Caki2 (cell line): ENCODE results near the gene COL4A2. TPM values are rescaled to one million over a fixed set of nuclear protein-coding genes. Genes with fewer than 3 reads are reported as not detected.

Source experiments
- DNase-seq: peaks from one replicate; pipeline ENCODE4 v3.0.0-alpha.2; 2015; ENCODE audit warnings: low read depth
- in situ Hi-C: cut with HindIII; loops from 2 replicates; pipeline ENCODE4 v1.10.0; 2016; ENCODE audit warnings: low sequenced_read_pairs, low pct_unique_long_range_greater_than_20kb, mixed read lengths
- total RNA-seq: library from RNA; depleted of rRNA; stranded (reverse); fragments of >200 nt; shearing (Covaris generic); gene quantifications from 2 replicates; pipeline ENCODE4 v1.2.3, GENCODE V29; 2014; ENCODE audit warnings: low replicate concordance

Gene COL4A2
- total RNA-seq, 1 experiment from 2014 or later = 412 TPM

DNA sequence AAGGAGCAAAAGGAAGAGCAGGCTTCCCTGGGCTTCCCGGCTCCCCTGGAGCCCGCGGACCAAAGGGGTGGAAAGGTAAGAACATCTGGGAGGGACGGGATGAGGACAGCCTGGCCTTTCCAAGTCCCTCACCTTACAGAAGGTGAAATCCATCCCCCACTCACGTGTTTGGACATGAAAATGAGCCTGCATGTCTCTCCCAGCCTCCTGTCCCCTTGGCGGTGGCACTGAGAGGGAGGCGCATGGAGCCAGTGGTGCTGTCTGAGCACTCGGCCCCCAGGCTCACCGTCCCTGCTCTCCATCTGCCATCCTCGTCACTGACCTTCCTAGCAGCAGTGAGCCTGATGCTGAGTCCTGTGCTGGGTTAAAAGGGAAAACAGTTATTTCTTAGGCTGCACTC lies 150.3 kb downstream of the COL4A2 start:
- in situ Hi-C loops = no loop called here
- DNase-seq = no peak

DNA sequence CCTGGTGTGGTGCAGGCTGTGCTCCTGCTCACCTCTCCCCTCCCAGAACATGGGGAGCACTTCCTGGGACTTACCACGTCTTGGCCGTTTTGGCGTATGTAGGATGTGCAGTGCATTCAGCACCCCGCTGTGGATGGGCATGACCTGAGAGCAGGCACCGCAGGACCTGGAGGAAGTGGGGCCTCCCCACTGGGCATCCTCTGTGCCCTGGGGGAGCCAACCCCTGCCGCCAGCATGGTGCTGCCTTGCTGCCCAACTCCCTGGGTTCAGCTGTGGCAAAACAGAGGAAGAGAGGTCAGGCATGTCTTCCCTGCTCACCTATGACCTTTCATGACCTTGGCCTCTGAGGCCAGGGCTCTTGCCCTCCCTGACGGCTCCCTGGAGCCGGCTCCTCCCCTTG lies 150.9 kb downstream of the COL4A2 start:
- in situ Hi-C loops = no loop called here
- DNase-seq = no peak

DNA sequence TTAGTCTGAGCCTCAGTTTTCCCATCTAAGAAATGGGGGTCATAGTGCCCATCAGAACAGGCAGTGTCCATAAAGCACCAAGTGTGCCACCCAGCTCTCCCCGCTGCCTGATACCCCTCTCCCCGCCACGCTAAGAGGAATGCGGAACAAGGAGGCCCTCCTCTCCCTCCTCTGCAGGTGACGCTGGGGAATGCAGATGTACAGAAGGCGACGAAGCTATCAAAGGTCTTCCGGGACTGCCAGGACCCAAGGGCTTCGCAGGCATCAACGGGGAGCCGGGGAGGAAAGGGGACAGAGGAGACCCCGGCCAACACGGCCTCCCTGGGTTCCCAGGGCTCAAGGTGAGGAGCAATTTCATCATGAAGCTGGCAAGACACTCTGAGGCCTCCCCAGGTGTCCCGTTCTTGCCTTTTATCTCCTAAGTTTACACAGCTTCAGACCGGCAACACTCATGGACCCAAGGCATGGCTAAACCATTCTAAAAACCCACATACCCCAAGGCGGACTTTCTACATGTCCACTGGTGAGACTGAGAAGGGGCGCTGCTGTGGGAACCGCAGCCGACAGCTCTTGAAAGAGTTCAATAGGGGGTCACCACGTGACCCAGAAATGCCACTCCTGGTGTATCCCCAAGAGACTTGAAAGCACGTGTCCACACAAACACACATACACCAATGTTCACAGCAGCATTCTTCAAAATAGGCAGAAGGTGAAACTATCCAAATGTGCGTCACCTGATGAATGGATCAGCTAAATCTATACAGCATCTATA lies 151.7 kb downstream of the COL4A2 start:
- DNase-seq = no peak
- in situ Hi-C loops = no loop called here

DNA sequence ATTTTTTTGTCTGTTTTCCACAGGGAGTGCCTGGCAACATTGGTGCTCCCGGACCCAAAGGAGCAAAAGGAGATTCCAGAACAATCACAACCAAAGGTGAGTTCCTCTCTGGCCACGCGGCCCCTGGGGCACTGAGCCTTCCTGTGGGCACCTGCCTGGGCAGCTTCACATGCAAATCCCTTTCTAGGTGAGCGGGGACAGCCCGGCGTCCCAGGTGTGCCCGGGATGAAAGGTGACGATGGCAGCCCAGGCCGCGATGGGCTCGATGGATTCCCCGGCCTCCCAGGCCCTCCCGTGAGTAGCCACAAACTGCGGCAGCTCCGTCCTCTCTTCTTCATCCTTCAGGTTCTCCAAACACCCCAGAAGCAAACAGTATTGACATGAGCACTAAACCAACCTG lies 155.0 kb downstream of the COL4A2 start:
- no peak for DNase-seq
- in situ Hi-C loops = no loop called here

DNA sequence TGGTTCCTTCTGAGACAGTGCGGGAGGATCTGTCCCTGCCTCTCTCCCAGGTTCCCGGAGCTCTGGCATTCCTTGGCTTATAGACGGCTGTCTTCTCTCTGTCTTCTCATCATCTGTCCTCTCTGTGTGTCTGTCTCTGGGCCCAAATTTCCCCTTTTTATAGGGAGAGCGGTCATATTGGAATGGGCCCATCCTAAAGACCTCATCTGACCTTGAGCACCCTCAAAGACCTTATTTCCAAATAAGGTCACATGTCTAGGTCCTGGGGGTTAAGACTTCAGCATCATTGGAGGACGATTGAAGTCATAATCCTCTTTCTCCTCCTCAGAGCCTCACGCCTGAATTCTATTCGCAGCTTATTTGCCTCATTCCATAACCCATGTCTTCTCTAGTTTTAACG lies 156.1 kb downstream of the COL4A2 start:
- no peak for DNase-seq
- in situ Hi-C loops = no loop called here

DNA sequence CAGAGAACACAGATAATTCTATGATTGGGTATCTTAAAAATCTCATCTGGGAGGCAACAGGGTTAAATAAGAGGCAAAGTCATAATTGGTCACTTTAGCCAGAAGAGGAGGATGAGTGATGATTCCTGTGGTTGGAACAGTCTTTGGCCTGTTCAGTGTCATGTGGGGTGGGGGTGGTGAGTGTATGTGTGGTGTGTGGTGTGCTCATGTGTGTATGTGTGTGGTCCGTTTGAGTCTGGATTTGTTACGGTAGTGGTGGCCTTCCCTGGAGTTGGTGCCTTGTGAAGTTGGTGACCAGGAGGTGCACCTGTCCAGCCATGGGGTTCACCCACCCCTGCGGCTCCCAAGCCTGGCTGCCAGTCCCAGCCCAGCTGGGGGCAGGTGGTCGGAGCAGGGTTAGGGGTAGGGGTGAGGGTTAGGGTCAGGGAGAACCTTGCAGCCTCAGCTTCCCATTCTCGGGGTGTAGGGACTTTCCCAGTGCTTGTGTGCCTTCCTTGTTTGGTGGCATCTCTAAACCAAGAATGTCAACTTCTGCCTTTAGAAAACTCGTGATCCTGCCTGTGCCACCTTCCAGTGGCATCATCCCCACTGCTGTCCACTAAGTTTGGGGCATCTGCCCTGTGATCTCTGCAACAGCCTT lies 156.9 kb downstream of the COL4A2 start:
- no peak for DNase-seq
- in situ Hi-C loops = no loop called here

DNA sequence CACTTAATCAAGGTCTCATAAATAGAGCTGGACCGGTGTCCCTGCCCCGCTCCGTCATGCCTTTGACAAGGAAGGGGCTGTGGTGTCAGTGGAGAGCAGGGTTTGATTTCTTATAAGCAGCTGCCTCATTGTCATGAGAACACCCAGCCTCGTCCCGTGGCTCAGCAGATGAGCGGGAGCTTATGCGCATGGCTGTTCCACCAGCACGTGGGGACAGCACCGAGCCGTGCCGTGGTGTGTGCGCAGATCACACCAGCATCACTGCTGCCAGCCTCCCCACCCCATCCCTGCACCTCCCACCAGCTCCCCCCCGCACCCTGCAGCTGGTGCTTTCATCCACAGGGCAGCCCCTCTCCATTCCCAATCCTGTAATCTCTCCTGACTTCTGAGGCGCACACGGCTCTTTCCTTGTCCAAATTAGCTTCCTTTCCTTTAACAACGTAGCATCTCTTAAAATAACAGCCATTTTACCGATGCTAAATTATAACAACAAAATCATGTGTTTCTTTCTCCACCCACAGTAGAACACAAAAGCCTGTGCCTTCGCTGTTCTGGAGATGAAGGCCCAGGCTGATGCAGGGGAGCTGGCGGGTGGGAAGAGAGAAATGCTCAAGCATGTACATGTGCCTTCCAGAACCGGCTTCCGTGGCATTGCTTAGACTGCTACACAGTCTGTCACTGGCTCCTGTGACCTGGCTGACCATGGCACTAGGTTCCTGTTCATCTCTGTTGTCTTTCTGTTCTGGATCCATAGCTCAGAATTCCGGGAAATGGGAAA lies 157.7 kb downstream of the COL4A2 start:
- in situ Hi-C loops = no loop called here
- no peak for DNase-seq

DNA sequence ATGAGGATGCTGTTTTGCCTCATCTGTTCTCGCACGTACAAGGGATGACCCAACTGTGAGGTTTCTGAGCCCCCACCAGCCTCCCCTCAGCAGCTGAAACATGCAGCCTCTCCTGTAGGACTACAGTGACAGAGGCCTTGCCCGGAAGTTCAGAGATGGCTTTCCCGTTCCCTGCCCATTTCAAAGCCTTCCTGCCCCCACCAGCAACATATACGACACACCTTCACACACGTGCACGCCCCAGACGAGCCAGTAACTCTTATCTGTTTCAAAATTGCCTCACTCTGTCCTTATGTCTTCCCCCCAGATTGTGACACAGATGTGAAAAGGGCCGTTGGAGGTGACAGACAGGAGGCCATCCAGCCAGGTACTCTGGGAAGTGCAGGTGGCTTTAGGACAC lies 158.6 kb downstream of the COL4A2 start:
- DNase-seq = no peak
- in situ Hi-C loops = no loop called here

DNA sequence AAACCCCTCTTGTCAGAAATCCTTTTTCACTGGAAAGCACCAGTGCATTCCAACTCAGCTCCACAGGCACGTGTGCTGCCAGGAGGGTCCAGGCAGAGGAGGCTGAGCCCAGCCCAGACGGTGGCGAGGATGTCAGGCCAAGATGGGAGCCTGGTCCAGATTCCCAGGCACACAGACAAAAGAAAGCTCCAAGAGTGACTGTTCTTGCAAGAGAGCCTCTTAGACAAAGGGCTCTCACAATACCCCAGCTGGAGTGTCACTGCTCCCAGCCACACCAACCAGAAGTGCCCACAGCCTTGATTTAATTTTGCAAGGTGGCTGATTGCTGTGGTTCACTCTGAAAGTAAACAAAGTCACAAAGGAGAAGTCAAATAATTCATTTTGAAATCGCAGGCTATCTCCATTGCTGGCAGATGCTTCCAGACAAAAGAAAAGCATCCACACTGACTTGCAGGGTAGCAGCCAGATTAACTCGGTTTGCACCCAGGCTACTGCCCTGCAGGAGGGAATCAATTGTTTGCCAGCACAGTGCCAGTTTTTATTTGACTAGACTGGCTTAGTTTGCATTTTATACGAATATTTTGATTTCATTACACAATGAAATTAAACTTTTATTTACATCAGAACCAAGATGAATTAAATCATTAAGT lies 159.3 kb downstream of the COL4A2 start:
- in situ Hi-C loops = no loop called here
- no peak for DNase-seq

DNA sequence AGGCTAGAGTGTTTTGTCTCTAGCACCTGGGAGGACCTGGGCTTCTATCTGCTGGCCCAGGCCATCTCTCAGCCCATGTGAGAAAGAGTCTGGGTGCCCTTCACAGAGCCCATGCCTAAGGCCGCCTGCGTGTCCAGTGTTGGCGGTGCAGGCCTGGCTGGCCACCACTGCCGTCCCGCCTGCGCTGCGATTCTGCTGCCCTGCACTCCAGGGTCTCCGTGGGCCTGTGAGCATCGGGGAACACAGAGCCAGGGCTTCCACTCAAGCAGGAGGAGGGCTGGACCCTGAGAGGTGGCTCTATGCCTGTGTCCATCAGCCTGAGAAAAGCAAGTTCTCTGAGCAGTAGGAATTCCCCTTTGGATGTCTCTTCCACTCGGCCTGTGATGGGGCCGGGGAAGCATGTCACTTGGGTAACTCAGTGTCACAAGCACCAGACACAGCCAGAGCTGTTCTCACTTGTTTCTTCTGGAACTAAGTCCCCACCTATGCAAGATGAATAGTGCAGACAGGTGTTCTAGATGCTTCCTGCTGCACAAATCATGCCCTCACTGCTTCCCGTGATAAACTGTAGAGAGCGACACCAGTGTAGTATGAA lies 160.5 kb downstream of the COL4A2 start:
- DNase-seq = no peak
- in situ Hi-C loops = no loop called here

DNA sequence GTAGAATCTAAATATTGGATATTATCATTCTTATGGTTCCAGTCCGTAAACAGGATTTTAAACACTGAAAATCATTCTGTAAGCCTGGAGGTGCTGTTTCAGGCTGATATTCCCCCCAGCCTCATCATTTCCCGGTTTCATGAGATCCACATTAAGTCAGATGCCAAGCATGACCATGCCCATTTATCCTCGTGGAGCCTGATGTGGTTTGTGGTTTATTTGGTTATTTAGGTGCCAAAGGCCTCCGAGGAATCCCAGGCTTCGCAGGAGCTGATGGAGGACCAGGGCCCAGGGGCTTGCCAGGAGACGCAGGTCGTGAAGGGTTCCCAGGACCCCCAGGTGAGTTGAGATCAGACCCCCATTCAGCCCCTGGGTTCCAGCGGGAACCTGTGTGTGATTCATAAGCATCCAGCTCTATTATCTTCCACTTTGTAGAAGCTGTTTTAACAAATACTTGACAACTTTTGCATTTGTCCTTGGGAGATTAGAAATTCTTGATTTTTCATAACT lies 162.0 kb downstream of the COL4A2 start:
- DNase-seq = no peak
- in situ Hi-C loops = no loop called here

DNA sequence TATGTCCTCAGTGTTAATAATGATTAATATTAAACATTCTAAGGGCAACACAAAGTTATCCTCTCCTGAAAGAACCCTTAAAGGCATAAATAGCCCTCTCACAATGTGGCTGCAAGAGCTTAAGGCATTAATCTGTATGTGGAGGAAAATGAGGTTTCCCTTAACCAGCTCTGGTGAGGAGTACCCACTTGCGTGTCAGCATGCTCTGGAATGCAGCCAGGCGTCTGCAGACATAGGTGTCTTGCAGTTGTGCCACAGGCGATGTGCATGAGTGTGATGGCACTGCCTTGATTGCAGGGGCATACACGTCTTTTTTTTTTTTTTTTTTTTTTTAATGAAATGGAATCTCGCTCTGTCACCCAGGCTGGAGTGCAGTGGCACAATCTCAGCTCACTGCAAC lies 162.5 kb downstream of the COL4A2 start:
- no peak for DNase-seq
- in situ Hi-C loops = no loop called here

DNA sequence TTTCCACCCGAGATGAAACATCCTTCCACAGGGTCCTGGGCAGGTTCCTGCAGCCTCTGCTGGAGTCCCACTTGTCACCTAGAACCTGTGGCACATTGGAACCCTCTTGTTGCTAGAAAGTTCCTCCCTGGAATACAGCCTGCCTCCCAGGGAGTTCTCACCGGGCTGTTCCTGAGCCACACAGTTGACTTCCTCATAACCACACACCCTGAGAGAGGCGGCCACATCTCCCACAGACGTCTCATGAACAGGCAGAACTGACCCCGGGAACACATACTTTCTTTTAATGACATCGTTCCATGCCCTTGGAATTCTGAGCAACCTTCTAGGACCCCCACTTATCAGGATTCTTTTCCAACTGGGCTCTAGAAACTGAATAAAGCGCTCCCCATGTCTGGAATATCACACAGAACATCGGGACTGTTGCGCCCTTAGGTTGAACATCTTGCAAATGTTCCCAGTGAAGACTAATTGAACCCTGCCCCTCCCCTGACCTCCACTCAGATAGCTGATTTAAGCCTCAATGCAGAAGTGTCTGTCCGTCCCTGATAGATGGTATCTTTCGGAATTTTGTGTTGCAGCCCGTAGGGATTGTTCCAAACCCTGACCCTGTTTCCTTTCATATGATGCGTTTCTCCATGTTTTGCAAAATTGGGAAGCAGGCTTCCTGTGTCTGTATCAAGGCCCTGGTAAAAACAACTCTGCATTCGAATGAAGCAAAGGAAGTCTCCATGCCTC lies 163.4 kb downstream of the COL4A2 start:
- in situ Hi-C loops = no loop called here
- DNase-seq = no peak

DNA sequence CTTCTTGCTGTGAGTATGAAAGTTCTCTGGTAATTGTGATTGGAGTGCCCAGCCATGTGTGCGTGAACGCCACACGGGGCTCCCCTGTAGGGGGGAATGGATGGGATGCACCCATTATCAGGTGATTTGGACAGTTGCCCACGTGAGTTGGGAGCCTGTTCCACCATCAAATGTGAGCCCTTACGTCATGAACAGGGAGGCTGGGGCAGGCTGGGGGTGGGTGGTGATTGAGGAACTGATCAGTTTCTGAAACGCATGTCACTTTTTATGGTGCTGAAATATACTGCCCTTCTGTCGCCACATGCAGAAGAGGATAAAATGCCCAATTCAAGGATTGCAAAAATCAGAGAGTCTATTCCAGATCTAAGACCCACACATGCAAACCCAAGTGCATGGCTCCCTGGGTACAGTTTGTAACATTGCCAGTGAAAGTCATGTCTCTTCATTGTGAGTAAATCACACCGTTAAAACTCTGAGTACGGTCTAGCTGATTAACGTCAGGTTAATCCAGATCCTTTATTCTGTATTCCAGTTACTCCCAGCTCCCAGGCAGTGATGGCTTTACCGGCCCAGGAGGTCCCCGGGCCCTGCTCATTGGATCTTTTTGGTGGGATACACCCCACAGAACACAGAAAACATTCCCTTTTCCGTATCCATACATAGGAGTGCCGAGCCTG lies 164.2 kb downstream of the COL4A2 start:
- no peak for DNase-seq
- in situ Hi-C loops = no loop called here

DNA sequence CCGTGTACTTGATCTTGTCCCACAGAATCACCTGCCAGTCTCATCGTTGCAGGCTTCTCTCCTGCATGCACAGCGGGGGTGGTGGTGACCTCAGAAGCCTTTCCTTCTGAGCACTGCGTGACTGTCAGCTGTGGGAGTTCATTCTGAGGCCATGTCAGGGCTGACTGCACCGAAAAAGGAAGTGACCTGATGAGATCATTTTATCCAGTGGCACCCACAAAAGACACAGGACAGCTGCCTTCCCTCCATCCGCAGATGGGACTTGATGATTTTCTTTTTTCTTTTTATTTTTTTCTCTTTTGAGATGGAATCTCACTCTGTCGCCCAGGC lies 164.7 kb downstream of the COL4A2 start:
- in situ Hi-C loops = no loop called here
- DNase-seq = peak; percentile 39

DNA sequence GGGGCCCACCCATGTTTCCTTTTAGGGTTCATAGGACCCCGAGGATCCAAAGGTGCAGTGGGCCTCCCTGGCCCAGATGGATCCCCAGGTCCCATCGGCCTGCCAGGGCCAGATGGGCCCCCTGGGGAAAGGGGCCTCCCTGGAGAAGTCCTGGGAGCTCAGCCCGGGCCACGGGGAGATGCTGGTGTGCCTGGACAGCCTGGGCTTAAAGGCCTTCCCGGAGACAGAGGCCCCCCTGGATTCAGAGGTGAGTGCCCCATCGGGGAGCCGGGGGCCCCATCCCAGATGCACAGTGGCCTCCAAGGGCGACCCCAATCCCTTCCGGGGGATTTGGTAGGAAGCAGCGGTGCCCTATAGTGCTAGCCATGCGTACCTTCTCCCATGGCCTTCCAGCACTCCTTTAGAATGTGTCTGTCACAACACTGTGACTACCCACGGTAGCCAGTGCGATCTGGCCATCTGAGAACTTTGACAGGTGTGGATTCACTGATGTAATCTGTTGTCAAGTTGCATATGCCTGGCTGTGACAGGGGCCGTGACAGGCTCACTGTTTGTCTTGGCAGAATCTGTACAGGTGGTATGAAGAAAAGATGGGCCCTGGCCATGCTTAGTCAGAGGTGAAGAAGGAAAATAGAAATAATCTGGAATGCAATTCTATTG lies 165.9 kb downstream of the COL4A2 start:
- no peak for DNase-seq
- in situ Hi-C loops = no loop called here

DNA sequence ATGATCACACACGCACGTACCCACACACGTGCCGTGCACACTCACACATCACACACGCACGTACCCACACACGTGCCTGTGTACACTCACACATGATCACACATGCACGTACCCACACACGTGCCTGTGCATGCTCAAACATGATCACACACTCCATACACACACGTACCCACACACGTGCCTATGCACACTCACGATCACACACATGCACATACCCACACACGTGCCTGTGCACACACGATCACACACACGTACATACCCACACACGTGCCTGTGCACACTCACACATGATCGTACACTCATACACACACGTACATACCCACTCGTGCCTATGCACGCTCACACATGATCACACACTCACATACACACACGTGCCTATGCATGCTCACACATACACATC lies 167.6 kb downstream of the COL4A2 start:
- no peak for DNase-seq
- in situ Hi-C loops = no loop called here
